ENCODE measurements around the gene ABCB1.

The ABCB1 gene

DNA sequence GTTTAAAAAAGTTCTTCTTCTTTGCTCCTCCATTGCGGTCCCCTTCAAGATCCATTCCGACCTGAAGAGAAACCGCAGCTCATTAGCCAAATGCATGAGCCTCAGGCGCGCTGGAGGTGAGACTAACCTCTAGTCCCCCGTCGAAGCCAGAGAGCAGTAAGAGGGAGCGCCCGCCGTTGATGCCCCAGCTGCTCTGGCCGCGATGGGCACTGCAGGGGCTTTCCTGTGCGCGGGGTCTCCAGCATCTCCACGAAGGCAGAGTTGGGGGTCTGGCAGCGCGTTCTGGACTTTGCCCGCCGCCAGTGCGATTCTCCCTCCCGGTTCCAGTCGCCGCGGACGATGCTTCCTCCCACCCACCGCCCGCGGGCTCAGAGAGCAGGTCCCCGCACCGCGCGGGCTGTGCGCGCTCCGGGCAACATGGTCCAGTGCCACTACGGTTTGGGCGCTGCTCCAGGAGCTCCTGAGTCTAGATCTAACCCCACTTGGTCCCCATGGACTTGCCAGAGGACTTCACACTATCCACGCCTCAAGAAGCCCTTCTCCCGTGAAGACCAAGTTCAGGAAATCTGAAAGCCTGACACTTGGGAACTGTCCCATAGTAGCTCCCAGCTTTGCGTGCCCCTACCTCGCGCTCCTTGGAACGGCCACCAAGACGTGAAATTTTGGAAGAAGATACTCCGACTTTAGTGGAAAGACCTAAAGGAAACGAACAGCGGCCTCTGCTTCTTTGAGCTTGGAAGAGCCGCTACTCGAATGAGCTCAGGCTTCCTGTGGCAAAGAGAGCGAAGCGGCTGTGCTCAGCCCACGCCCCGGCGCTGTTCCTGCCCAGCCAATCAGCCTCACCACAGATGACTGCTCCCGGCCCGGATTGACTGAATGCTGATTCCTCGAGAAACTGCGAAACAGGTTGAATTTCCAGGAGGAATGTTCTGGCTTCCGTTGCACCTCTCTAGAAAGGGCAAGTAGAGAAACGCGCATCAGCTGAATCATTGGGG, at the start of gene ABCB1 (continued):
- TF ChIP-seq, protein P1, sequence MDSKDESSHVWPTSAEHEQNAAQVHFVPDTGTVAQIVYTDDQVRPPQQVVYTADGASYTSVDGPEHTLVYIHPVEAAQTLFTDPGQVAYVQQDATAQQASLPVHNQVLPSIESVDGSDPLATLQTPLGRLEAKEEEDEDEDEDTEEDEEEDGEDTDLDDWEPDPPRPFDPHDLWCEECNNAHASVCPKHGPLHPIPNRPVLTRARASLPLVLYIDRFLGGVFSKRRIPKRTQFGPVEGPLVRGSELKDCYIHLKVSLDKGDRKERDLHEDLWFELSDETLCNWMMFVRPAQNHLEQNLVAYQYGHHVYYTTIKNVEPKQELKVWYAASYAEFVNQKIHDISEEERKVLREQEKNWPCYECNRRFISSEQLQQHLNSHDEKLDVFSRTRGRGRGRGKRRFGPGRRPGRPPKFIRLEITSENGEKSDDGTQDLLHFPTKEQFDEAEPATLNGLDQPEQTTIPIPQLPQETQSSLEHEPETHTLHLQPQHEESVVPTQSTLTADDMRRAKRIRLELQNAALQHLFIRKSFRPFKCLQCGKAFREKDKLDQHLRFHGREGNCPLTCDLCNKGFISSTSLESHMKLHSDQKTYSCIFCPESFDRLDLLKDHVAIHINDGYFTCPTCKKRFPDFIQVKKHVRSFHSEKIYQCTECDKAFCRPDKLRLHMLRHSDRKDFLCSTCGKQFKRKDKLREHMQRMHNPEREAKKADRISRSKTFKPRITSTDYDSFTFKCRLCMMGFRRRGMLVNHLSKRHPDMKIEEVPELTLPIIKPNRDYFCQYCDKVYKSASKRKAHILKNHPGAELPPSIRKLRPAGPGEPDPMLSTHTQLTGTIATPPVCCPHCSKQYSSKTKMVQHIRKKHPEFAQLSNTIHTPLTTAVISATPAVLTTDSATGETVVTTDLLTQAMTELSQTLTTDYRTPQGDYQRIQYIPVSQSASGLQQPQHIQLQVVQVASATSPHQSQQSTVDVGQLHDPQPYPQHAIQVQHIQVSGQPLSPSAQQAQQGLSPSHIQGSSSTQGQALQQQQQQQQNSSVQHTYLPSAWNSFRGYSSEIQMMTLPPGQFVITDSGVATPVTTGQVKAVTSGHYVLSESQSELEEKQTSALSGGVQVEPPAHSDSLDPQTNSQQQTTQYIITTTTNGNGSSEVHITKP (tag by site-specific recombination; IDR thresholded peaks at IDR 0.05): peak; percentile 57
- TF ChIP-seq, protein P2, sequence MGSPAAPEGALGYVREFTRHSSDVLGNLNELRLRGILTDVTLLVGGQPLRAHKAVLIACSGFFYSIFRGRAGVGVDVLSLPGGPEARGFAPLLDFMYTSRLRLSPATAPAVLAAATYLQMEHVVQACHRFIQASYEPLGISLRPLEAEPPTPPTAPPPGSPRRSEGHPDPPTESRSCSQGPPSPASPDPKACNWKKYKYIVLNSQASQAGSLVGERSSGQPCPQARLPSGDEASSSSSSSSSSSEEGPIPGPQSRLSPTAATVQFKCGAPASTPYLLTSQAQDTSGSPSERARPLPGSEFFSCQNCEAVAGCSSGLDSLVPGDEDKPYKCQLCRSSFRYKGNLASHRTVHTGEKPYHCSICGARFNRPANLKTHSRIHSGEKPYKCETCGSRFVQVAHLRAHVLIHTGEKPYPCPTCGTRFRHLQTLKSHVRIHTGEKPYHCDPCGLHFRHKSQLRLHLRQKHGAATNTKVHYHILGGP (tag by site-specific recombination; IDR thresholded peaks at IDR 0.05): peak; percentile 68
- TF ChIP-seq ZXDB (tag by site-specific recombination; IDR thresholded peaks at IDR 0.05) (peak; percentile 71; the same call in 1 of the 2 replicates), GLIS1 (tag by site-specific recombination; IDR thresholded peaks at IDR 0.05) (no peak; the same call in 1 of the 2 replicates), TRIM28 (IDR thresholded peaks at IDR 0.05; ENCODE audit: borderline replicate concordance, low read length) (peak; percentile 78), ZNF530 (tag by site-specific recombination; IDR thresholded peaks at IDR 0.05; ENCODE audit: low read depth) (no peak), ZNF777 (tag by site-specific recombination; IDR thresholded peaks at IDR 0.05; ENCODE audit: borderline replicate concordance) (peak; percentile 87), ZNF510 (tag by site-specific recombination; IDR thresholded peaks at IDR 0.05; ENCODE audit: insufficient replicate concordance) (no peak), ZNF324 (tag by site-specific recombination; IDR thresholded peaks at IDR 0.05) (no peak), PRDM1 (tag by site-specific recombination; IDR thresholded peaks at IDR 0.05) (peak; percentile 68; the same call in 1 of the 2 replicates), ZFP37 (tag by site-specific recombination; IDR thresholded peaks at IDR 0.05) (peak; percentile 26; the same call in 1 of the 2 replicates), ZNF335 (tag by site-specific recombination; conservative IDR thresholded peaks at IDR 0.05) (peak; percentile 82), ZNF660 (tag by site-specific recombination; IDR thresholded peaks at IDR 0.05) (peak; percentile 94)
- TF ChIP-seq, protein P3, sequence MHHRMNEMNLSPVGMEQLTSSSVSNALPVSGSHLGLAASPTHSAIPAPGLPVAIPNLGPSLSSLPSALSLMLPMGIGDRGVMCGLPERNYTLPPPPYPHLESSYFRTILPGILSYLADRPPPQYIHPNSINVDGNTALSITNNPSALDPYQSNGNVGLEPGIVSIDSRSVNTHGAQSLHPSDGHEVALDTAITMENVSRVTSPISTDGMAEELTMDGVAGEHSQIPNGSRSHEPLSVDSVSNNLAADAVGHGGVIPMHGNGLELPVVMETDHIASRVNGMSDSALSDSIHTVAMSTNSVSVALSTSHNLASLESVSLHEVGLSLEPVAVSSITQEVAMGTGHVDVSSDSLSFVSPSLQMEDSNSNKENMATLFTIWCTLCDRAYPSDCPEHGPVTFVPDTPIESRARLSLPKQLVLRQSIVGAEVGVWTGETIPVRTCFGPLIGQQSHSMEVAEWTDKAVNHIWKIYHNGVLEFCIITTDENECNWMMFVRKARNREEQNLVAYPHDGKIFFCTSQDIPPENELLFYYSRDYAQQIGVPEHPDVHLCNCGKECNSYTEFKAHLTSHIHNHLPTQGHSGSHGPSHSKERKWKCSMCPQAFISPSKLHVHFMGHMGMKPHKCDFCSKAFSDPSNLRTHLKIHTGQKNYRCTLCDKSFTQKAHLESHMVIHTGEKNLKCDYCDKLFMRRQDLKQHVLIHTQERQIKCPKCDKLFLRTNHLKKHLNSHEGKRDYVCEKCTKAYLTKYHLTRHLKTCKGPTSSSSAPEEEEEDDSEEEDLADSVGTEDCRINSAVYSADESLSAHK (tag by site-specific recombination; IDR thresholded peaks at IDR 0.05): no peak
- TF ChIP-seq, protein P4, sequence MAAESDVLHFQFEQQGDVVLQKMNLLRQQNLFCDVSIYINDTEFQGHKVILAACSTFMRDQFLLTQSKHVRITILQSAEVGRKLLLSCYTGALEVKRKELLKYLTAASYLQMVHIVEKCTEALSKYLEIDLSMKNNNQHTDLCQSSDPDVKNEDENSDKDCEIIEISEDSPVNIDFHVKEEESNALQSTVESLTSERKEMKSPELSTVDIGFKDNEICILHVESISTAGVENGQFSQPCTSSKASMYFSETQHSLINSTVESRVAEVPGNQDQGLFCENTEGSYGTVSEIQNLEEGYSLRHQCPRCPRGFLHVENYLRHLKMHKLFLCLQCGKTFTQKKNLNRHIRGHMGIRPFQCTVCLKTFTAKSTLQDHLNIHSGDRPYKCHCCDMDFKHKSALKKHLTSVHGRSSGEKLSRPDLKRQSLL (tag by site-specific recombination; IDR thresholded peaks at IDR 0.05): peak; percentile 74; the same call in 1 of the 2 replicates
- TF ChIP-seq, protein P5, sequence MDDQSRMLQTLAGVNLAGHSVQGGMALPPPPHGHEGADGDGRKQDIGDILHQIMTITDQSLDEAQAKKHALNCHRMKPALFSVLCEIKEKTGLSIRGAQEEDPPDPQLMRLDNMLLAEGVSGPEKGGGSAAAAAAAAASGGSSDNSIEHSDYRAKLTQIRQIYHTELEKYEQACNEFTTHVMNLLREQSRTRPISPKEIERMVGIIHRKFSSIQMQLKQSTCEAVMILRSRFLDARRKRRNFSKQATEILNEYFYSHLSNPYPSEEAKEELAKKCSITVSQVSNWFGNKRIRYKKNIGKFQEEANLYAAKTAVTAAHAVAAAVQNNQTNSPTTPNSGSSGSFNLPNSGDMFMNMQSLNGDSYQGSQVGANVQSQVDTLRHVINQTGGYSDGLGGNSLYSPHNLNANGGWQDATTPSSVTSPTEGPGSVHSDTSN (CRISPR knock-in tag; IDR thresholded peaks at IDR 0.05): peak; percentile 51; the same call in 1 of the 2 replicates
- TF ChIP-seq, protein P6, sequence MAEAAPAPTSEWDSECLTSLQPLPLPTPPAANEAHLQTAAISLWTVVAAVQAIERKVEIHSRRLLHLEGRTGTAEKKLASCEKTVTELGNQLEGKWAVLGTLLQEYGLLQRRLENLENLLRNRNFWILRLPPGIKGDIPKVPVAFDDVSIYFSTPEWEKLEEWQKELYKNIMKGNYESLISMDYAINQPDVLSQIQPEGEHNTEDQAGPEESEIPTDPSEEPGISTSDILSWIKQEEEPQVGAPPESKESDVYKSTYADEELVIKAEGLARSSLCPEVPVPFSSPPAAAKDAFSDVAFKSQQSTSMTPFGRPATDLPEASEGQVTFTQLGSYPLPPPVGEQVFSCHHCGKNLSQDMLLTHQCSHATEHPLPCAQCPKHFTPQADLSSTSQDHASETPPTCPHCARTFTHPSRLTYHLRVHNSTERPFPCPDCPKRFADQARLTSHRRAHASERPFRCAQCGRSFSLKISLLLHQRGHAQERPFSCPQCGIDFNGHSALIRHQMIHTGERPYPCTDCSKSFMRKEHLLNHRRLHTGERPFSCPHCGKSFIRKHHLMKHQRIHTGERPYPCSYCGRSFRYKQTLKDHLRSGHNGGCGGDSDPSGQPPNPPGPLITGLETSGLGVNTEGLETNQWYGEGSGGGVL (tag by site-specific recombination; IDR thresholded peaks at IDR 0.05): no peak
- TF ChIP-seq, protein P7, sequence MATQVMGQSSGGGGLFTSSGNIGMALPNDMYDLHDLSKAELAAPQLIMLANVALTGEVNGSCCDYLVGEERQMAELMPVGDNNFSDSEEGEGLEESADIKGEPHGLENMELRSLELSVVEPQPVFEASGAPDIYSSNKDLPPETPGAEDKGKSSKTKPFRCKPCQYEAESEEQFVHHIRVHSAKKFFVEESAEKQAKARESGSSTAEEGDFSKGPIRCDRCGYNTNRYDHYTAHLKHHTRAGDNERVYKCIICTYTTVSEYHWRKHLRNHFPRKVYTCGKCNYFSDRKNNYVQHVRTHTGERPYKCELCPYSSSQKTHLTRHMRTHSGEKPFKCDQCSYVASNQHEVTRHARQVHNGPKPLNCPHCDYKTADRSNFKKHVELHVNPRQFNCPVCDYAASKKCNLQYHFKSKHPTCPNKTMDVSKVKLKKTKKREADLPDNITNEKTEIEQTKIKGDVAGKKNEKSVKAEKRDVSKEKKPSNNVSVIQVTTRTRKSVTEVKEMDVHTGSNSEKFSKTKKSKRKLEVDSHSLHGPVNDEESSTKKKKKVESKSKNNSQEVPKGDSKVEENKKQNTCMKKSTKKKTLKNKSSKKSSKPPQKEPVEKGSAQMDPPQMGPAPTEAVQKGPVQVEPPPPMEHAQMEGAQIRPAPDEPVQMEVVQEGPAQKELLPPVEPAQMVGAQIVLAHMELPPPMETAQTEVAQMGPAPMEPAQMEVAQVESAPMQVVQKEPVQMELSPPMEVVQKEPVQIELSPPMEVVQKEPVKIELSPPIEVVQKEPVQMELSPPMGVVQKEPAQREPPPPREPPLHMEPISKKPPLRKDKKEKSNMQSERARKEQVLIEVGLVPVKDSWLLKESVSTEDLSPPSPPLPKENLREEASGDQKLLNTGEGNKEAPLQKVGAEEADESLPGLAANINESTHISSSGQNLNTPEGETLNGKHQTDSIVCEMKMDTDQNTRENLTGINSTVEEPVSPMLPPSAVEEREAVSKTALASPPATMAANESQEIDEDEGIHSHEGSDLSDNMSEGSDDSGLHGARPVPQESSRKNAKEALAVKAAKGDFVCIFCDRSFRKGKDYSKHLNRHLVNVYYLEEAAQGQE (tag by site-specific recombination; IDR thresholded peaks at IDR 0.05): peak; percentile 35; the same call in 1 of the 2 replicates
